IPS DF 6.9 (cell line): ENCODE results near the gene VDR.
"Not testable (repeated sequence)": the region's sequence is repeated elsewhere in the genome, so short reads cannot be mapped to it uniquely, and the experiment has no call there.

ENCODE experiments used
- DNase-seq: peaks from one replicate; pipeline ENCODE4 v3.0.0-alpha.2; 2013; ENCODE audit warnings: low read depth, low spot score
- H3K27ac ChIP-seq: one replicate; pipeline ENCODE4 v1.5.1; 2013; ENCODE audit warnings: low read length, control low read depth
- H3K27me3 ChIP-seq: 2 replicates; pipeline ENCODE4 v1.6.1; 2013; ENCODE audit warnings: mild to moderate bottlenecking, low read length; ENCODE audit not compliant: control insufficient read depth, insufficient read depth
- H3K36me3 ChIP-seq: 2 replicates; pipeline ENCODE4 v1.6.1; 2013; ENCODE audit warnings: low read length; ENCODE audit not compliant: control insufficient read depth, insufficient read depth
- H3K4me1 ChIP-seq: 2 replicates; pipeline ENCODE4 v1.6.1; 2013; ENCODE audit warnings: low read length; ENCODE audit not compliant: control insufficient read depth, insufficient read depth
- H3K4me3 ChIP-seq: 2 replicates; pipeline ENCODE4 v1.5.1; 2013; ENCODE audit warnings: mild to moderate bottlenecking, low read length
- H3K9me3 ChIP-seq: 2 replicates; pipeline ENCODE4 v1.6.1; 2013; ENCODE audit warnings: low read length, inconsistent platforms; ENCODE audit not compliant: control insufficient read depth, insufficient read depth
- WGBS: extraction: QIAGEN DNeasy Blood & Tissue Kit; methylation state at CpG from one replicate; pipeline ENCODE4 v1.1.7; 2013; ENCODE audit warnings: mixed read lengths, missing lambda C conversion rate; ENCODE audit not compliant: insufficient read length, insufficient coverage; 5-methylcytosine and 5-hydroxymethylcytosine counted together

VDR gene

GRCh38 chr12:47821346-47821706 lies 83.5 kb downstream of the VDR start:
- no peak overlapping the region for H3K4me3 ChIP-seq
- no peaks in the 10 kb centered on the region for H3K36me3 ChIP-seq
- no peak overlapping the region for H3K27ac ChIP-seq
- H3K9me3 ChIP-seq: no peaks in the 10 kb centered on the region
- no peak for DNase-seq
- WGBS: no CpG with 5 or more reads among the region's 4 CpGs
- H3K4me1 ChIP-seq: peaks cover 22% of the 10 kb centered on the region
- H3K27me3 ChIP-seq: no peaks in the 10 kb centered on the region

- no peak overlapping the region; the same call in 1 of the 2 replicates for H3K4me3 ChIP-seq
- H3K27me3 ChIP-seq: no peaks in the 10 kb centered on the region
- WGBS: no CpG with 5 or more reads among the region's 17 CpGs
- no peaks in the 10 kb centered on the region for H3K36me3 ChIP-seq
- peaks cover 22% of the 10 kb centered on the region for H3K4me1 ChIP-seq
- no peaks in the 10 kb centered on the region for H3K9me3 ChIP-seq
- no peak for DNase-seq
- peak overlapping the region; percentile 54 for H3K27ac ChIP-seq
These were observed 84.0 kb downstream of the VDR start for GRCh38 chr12:47820631-47821345.

DNA sequence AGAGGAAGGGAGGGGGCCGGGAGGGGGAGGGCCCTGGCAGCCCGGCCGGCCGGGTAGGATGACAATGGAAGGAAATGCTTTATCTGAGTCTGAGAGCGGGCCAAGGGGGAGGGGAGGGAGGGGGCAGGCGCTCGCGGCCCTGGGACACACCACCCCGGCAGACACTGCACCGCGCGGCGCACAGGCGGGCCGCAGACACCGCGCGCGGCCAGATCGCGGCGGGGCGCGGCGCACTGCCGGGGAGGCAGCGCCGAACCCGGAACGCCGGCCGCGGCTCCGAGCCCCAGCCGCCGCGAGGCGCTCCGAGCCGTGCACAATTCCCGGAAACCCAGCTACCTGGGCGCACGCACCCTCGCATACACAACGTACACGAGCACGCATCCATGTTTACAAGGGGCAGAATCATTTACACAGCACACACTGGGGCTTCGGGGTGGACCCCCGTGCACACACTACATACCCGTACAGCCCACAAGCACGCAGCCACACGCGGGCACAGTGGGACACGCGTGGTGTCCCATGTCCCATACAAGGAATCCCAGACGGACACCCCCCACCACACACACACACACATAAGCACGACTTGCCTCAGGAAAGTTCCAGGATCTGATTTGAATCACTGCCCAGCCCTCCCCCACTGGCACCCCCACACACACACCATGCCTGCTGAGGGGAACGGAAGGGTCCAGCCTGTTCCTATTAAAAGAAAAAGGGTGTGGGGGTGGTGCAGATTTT lies 84.7 kb downstream of the VDR start, which contains the start of gene HDAC7:
Gene HDAC7 (minus strand): TSS at position 8 of the 735 bp plus-strand sequence. CDS start 118 bp downstream, outside the sequence.
- no peak for DNase-seq
- peaks cover 22% of the 10 kb centered on the region for H3K4me1 ChIP-seq
- H3K9me3 ChIP-seq: no peaks in the 10 kb centered on the region
- H3K4me3 ChIP-seq: peak within 1 kb of the TSS; percentile 51
- no CpG with 5 or more reads among the region's 58 CpGs for WGBS
- no peaks in the 10 kb centered on the region for H3K27me3 ChIP-seq
- peak within 1 kb of the TSS; percentile 54 for H3K27ac ChIP-seq
- no peaks in the 10 kb centered on the region for H3K36me3 ChIP-seq

DNA sequence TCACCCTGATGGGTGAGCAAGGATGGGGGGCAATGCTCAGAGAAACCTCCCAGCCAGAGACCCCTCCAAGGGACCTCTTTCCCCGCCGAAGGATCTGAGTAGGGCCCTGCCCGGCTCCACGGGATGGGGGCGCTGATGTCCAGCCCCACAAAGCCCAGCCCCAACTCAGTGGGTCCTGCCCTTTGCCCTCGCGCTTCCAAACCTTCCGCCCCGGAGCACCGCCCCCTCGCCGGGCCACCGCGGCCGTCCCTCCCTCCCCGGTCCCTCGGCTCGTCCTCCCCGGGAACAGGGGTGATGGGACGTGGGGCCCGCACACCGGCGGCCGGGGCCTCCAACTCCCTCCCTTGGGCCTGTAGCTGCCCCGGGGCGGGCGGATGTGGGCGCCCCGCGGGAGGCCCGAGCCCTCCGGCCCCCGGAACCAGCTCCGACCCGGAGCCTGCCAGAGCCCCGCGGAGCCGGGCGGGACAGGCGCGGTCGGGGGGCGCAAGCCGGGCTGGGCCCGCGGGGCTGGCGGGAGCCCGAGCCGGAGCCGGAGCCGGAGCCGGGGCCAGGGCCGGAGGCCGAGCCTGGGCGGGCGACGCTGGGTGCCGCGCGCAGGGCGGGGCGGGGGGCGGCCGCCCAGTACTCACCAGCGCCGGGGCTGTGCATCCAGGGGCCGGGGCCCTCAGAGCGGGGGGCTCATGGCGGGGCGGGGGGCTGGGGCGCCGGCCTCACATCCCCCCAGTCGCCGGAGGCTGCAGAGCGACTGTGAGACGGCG lies 85.5 kb downstream of the VDR start:
- Histone ChIP-seq H3K36me3 (no peaks in the 10 kb centered on the region), H3K27me3 (no peaks in the 10 kb centered on the region), H3K27ac (no peak overlapping the region), H3K4me1 (peaks cover 27% of the 10 kb centered on the region), H3K9me3 (no peaks in the 10 kb centered on the region), H3K4me3 (peak overlapping the region; percentile 51)
- no peak for DNase-seq
- no CpG with 5 or more reads among the region's 77 CpGs for WGBS

DNA sequence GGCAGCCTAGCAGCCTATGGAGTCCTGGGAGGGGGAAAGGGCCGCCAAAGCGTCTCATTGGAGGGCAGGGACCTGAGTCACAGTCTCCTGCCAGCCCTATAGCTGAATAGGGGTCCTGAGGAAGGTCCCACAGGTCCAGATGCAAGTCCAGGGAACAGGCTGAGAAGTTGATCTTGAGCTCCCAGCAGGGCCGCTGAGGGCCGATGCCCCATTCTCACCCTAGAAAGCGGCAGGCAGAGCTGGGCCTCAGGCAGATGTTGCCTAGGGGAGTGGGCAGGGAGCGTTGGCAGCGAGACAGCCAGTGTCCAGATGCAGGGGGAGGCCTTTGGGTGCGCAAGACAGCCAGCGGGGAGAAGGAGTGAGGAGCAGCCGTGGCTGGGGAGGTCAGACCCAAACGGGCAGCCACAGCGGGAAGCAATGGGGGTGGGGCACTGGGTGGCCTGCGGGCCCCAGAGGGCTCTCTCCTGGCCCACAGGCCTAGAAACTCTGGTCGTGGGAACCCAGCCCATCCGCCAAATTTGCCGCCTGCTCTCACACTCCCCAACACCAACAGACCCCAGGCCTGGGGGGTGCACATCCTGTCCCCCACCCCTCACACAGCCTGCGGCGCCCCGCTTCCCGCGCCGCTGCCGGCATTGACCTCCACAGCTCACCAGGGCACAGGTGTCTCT lies 86.2 kb downstream of the VDR start:
- WGBS: no CpG with 5 or more reads among the region's 23 CpGs
- peak overlapping the region; percentile 51; the same call in 1 of the 2 replicates for H3K4me3 ChIP-seq
- no peaks in the 10 kb centered on the region for H3K36me3 ChIP-seq
- H3K27ac ChIP-seq: no peak overlapping the region
- peaks cover 30% of the 10 kb centered on the region for H3K4me1 ChIP-seq
- H3K27me3 ChIP-seq: no peaks in the 10 kb centered on the region
- DNase-seq: no peak
- H3K9me3 ChIP-seq: no peaks in the 10 kb centered on the region

DNA sequence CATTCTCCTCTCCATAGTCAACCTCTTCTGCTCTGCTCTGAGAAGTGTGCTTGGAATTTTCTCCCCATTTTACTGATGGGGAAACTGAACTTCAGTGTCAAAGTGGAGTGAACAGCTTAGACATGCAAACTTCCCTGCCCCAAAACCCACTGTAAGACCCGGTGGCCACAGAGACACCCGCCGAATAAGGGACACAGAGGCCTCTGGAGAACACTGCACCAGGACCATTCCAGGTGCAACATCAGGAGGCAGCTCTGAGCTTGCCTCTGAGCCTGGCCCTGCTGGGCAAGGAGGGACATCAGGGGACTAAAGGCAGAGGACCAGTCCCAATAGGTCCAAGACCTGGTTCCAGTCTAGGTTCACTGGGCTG lies 86.8 kb downstream of the VDR start:
- no peak for DNase-seq
- Histone ChIP-seq H3K27me3 (no peaks in the 10 kb centered on the region), H3K4me3 (no peak overlapping the region), H3K9me3 (no peaks in the 10 kb centered on the region), H3K36me3 (no peaks in the 10 kb centered on the region), H3K27ac (no peak overlapping the region), H3K4me1 (peaks cover 32% of the 10 kb centered on the region)
- no CpG with 5 or more reads among the region's 3 CpGs for WGBS

- H3K4me3 ChIP-seq: no peak overlapping the region
These were observed 87.4 kb downstream of the VDR start for GRCh38 chr12:47817272-47818006.

DNA sequence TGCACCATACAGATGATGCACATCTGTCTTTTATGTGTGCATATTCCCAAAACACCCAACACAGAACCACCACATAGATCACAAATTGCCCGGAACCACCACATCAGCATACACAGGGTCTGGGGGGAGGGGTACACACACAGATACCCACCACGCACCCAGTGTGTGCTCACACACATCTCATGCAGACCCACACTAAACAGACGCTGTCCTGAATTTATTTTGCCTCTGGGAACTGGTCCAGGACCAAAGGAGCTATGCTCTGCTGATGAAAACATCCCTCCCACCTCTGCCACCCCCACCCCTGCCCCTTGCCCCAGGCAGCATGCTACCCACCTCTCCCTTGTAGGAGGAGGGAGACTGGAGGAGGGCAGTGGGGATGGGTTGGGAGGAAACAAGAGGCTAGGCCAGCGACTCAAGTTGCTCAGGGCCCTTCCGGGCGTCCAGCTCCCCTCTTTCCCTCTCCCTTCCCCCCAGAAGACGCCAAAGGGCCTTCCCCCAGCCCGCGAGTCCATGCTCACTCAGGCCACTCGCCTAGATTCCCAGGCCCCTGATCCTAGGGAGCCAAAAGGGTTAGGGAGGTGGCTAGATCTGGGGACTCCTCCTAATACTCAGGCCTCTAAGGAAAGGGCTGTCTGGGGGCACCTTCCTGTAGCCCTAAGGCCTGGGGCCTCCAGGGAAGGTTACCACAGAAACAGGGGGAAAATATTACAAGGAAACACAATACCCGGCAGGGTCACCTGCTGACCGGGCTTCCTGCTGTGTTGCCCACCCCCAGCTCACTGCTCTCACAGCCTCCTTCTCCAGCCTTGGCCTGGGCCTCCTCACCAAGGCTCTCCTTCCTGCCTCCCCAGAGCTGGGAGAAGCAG lies 88.2 kb downstream of the VDR start:
- Histone ChIP-seq H3K27me3 (no peaks in the 10 kb centered on the region), H3K4me3 (no peak overlapping the region), H3K9me3 (no peaks in the 10 kb centered on the region), H3K4me1 (peaks cover 35% of the 10 kb centered on the region), H3K36me3 (no peaks in the 10 kb centered on the region), H3K27ac (no peak overlapping the region)
- DNase-seq: no peak
- WGBS: no CpG with 5 or more reads among the region's 12 CpGs

More at GRCh38 chr12:47817272-47818006, 87.4 kb downstream of the VDR start:
- no peaks in the 10 kb centered on the region for H3K36me3 ChIP-seq
- H3K27ac ChIP-seq: no peak overlapping the region
- no peaks in the 10 kb centered on the region for H3K9me3 ChIP-seq
- no CpG with 5 or more reads among the region's 7 CpGs for WGBS
- peaks cover 33% of the 10 kb centered on the region for H3K4me1 ChIP-seq
- H3K27me3 ChIP-seq: no peaks in the 10 kb centered on the region
- DNase-seq: no peak

DNA sequence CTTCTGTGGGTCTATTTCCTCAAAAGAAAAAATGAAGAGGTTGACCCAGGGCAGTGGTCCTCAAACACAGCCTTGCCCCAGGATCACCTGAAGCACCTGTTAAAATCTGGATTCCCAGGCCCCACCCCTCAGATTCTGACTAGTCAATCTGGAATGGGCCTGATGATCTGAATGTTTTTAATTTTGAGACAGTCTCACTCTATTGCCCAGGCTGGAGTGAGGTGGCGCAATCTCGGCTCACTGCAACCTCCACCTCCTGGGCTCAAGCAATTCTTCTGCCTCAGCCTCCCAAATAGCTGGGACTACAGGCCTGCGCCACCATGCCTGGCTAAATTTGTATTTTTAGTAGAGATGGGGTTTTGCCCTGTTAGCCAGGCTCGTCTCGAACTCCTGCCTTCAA lies 89.3 kb downstream of the VDR start:
- not testable (repeated sequence) for H3K9me3 ChIP-seq, H3K27me3 ChIP-seq, H3K27ac ChIP-seq, DNase-seq, H3K4me3 ChIP-seq, H3K36me3 ChIP-seq
- H3K4me1 ChIP-seq: peaks cover 35% of the 10 kb centered on the region
- no CpG with 5 or more reads among the region's 5 CpGs for WGBS
